LoVo (cell line): Measurements from ENCODE around the gene SORBS2.

Source experiments
- DNase-seq: peaks from one replicate; pipeline ENCODE4 v3.0.0-alpha.2; 2016; ENCODE audit warnings: low spot score

The SORBS2 gene

DNA sequence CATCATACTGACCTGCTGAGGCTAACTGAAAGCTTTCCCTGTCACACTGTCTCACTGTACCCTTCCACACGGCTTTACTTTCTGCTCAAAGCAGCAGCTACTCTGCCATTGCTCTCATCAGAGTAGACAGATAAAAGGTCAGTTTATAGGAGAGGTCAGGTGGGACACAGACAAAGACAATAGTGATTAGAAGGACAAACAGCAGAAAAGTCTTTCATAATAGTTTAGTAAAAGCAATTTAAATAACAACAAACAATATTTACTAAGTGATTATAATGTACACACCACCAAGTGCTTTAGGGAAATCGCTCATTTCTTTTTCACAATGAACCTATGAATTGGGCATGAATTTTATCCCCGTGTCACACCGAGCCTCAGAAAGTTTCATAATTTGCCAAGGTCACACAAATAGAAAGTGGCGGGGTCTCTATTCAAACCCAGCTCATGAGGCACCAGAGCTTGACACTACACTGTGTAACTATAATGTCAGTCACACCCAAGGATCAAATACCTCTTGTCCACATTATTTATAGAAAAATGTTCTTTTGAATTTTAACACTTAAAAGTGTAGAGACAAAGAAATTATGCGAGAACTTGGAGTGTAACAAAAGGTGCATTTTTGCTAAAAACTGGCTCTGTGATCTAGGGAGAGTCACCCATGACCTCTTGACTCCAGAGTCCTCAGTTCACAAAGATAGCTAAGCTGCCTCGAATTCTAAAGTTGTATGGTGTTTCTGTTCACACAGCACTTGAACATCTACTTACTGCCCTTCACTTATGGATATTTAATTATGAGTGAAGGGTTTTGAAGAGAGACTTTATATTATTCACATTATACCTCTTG lies 24.5 kb upstream of the SORBS2 start:
- DNase-seq: no peak

DNA sequence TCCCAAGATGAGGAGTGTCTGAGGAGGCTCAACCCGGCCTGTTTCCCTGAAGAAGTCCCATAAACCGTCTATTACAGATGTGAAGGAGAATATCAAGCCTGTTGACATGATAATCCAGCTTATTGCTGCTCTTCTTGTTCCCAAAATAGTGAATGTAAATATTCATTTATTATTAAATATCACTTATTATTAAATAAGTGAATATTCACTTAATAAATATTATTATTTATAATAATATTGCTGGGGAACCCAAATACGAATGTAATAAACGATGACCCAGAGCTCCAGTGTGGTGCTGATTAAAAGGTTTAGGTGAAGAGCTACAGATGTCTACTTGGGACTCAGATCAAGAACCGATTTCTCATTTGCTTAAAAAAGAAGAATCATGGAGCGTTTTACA lies 23.8 kb upstream of the SORBS2 start:
- DNase-seq: no peak

DNA sequence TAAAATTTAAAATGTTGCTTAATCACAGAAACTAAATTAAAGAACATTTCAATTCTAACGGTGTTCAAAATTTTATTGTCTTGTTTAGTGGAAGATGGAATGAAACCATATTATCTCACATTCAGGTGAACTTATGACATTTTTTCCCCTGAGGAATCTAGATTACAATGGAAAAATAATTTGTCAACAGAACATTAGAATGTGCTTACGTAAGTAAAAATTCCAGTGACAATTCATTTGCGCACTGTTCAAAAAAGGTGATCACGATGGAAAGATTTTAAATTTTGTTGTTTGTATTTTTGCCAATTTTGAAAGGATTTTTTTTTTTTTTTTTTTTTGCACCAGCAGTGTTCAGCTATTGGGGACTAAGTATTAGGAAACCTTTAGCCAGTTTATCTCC lies 23.3 kb upstream of the SORBS2 start:
- no peak for DNase-seq

DNA sequence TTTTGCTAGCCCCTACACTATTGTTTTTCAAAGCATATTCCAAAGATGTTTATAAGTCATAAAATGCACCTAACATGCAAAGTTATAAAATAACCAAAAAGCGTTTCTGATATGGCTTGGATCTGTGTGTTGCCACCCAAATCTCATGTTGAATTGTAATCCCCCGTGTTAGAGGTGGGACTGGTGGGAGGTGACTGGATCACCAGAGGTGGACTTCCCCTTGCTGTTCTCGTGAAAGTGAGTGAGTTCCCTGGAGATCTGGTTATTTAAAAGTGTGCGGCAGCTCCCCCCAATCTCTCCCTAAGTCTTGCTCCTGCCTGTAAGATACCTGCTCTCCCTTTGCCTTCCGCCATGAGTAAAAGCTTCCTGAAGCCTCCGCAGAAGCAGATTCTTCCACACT lies 22.8 kb upstream of the SORBS2 start:
- no peak for DNase-seq

DNA sequence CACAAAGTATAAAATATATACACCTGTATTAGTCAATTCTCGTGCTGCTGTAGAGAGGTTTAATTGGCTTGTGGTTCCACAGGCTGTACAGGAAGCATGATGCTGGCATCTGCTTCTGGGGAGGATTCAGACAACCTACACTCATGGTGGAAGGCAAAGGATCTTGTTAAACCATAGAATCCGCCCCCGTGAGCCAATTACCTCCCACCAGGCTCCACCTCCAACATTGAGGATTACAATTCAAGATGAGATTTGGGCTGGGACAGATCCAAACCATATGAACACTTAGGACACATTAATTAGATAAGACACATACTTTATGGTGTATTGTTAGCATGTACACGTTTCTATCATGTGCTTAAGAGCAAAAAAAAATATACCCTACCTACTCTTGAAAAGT lies 22.1 kb upstream of the SORBS2 start:
- no peak for DNase-seq

DNA sequence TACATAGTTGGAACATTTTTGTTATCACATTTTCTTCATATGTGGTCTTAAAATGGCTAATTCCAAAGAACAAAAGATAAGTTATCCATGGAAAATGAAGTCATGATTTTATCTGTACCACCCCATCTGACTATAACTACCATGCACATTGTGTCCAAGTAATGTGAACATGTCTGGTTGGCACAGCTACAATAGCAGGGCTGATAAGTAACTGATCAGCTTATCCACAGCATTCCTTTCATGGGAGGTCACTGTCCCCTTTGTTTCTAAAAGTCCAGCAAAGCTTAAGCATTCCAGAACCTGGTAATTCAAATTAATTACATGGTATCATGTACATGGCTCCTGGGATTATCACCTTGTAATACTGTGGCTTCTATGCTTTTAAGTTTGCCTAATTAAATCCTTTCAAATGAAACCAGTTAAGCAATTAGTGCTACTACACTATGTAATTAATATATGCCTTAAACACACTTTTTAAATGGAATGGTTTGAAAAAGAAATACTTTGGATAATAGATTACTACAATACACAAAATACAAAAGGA lies 21.1 kb upstream of the SORBS2 start:
- DNase-seq: no peak

DNA sequence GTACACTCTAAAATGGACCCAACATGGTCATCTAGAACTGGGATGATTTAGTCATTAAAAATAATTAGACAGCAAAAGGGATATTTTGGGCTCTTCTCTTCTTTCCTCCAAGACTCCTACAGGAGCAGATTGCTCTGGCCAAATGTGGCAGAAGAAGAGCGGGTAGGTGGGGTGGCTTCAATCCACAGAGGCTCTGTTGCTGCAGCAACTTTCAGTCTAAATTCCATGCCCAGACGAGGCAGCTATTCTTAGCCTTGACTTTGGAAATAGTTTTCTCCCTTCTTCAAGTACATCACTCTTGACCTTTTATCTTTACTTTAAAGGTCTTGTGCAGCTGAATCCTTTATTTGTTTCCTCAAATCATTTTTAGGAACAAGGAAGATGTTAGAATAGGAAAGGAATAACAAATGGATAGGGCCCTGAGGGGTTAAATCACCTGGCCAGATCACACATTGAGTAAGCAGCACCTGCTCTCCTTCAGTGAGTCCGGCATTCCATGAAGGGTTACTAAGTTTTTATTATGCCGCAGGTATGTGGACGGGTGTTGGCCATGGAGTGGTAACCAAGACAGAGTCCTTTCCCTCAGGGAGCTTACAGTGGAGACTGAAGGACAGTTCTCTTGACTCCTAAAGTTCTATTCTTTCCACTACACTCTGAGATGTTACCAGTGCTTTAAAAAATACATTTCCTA lies 19.3 kb upstream of the SORBS2 start:
- no peak for DNase-seq

DNA sequence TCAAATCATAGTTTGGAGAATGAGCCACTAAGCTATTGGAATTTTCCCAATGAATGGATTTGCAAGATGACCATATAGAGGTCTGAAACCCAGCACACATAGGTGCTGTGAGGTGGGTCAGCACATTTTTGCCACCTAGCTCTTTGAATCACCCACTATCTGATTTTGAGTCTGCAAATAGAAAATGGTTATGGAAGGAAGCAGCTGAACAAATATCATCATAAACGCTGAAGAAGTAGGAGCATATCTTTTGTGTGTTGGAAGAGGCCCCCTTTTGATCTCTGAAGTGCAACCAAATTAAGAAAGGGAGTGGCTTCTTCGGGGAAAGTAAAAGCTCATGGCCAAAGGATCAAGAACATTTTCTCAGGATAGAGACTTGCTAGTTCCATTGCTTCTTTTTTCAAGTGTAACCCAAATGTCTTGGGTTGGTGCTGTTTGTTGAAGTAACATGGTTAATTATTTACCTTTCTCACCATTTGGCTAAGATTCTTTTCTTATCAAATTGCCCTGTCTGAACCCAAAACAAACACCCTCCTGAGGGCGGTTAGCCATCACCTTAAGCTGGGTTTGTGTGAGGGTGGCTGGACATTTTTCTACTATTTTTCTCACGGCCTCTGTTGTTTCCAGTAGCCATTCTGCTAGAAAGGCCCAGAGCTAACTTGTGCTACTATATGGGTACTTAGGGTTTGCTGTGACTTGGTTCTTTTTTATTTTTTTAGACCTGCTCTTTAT lies 18.4 kb upstream of the SORBS2 start:
- DNase-seq: no peak

DNA sequence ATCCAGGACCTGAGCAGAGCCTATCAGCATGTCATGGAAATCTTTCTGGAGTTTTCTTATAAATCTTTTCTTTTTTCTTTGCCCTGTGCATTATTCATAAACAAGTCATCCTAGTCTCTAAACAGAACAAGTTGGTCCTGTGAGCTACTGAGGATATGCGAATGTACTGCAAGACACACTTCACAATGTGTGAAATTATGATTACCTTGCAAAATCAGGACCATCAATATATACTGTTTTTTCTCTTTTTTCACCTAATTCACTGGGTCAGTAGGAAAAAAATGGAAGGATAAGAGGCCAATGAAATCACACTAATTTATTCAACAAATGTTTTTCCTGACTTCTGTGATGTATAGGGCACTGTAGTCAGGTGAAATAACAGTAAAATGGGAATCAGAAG lies 14.4 kb upstream of the SORBS2 start:
- DNase-seq: no peak

DNA sequence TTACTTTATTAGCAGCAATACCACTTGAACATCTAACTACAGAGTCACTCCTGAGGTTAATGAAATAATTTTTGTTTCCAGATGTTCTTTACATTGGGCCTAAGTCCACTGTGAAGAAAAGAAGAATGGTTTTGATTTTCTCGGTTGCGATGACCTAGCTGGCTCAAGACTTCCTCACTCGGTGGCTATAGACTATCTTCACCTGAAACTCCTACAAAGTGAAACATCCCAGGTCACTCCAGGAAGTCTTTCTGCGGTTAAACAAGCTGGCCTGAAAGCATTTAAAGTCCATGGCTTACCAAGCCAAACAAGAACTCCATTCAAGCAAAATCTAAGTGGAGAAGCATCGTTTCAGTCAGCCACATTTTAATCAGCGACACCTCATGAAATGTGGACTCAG lies 13.7 kb upstream of the SORBS2 start:
- DNase-seq: no peak

DNA sequence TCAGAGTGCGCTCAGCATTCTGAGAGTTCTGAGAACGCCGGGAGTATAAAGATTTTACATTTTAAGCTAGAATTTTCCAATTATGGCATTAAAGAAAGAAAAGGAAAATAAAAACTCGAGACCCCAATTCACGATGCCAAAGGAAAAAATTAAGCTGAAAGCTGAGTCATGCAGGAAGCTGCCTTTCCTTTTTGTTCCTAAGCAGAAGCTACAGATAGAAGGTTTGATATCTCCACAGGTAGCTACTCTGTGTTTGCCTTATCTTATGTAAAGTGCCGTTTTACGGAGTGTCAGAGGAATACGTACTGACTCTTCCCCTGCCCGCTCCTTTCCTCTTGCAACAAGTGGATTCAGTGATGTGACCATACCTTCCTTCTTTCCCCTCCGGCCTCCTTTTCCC lies 10.8 kb upstream of the SORBS2 start:
- no peak for DNase-seq

DNA sequence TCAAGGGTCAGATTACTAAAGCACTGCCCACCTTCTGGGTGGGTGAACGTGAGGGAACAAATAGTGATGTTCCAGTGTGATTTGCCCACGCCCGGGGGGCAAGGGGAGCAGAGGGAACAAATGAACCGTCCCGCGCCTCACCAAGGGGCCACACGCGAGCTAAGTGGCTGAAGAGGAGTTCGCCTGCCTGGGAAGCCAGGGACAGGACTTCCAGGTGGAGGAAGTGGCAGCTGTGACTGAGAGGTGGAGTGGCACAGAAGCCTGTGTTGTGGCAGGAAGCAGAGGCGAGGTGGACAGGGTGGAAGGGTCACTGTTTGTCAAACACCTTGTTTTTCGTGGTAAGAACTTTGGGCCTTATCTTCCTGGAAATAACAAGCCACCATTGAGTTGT lies 9.0 kb upstream of the SORBS2 start:
- no peak for DNase-seq

DNA sequence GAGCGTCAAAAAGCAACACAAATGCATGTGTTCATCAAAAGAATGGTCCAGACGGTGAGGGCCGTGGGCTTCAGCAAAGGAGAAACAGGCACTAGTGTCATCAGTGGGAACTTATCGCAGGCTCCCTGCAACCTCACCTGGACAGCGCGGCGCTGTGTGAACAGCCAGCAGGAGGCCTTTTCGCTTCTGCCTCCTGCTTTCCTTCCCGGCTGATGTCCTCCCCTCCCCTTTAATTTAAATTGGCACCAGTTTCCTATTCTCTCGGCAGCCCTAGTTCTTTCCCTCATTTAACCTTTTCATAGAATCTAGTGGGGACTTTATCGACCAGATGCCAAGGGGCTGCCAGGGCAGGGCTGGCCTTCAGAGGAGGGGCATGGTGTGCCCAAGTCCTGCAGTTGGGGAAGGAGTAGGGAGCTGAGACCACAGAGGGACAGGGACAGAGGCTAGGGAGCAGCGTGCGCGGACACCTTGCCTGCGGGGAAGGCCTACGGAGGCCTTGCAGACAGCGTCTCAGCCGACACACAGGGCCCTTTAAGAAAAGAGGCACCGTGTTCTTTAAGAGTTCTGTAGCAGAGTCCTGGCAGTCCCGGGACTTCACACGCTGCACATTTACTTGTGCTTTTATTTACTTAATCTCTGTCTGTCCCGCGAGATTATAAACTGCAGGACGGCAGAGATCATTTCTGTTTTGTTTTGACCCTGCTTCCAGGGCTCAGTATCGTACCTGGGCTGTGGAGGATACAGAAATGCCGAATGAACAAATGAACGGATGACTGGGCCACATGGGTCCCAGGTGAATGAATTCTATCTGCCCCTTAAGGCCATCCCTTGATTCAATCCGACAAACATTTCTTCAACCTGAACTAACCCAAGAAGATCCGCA lies 8.4 kb upstream of the SORBS2 start:
- DNase-seq: no peak

DNA sequence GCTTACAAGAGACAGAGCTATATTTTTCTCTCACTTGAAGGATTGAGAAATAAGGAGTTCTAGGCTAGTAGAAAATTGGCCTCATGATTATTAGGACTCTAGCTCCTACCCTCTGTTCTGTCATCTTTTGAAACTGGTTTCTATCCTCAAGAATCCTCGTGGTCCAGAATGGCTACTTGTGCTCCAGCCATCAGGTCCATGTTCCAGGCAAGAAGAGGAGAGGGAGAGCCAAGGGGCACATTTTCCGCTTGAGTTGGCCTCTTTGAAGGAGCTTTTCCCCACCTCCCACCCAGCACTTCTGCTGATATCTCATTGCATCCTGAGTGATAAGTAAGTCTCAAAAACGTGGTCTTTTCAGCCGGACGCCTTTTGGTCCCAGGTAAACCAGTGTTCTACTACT lies 7.2 kb upstream of the SORBS2 start:
- DNase-seq: no peak

DNA sequence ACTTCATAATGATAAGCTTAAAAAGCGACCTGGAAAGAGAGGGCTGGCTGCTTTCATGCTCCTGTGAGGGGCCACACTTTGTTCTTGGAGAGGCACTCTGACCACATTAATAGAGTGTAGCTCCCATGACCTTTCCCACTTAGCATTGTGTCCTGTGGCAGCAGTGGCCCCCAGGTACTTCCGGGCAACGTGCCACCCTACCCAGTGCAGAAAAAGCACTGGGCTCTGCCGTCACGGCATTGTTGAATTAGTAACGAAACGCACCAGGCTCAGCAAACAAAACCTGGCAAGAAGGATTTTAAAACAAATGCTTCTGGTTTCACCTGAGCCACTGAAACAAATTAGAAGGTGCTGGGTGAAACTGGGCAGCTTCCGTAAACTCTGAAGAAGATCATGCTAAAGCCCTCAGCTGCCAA lies 5.4 kb upstream of the SORBS2 start:
- no peak for DNase-seq

DNA sequence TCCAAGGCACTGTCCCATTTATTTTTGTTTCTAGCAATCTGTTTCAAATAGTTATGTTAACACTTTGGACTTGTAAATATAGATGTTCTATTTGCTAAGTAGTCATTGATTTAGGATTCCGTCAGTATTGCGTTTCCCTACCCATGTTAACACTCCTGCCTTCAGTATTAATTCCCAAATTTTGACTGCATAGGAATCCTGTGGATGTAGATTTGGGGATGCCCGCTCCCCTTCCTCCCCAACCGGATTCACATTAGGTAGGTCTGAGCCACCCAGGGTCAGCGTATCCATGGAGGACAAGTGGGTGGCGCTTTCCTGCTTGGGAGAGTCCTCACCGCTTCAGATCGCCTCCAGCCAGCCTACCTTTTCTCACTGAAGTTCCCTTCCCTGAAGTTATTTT lies 1.1 kb upstream of the SORBS2 start:
- no peak for DNase-seq

DNA sequence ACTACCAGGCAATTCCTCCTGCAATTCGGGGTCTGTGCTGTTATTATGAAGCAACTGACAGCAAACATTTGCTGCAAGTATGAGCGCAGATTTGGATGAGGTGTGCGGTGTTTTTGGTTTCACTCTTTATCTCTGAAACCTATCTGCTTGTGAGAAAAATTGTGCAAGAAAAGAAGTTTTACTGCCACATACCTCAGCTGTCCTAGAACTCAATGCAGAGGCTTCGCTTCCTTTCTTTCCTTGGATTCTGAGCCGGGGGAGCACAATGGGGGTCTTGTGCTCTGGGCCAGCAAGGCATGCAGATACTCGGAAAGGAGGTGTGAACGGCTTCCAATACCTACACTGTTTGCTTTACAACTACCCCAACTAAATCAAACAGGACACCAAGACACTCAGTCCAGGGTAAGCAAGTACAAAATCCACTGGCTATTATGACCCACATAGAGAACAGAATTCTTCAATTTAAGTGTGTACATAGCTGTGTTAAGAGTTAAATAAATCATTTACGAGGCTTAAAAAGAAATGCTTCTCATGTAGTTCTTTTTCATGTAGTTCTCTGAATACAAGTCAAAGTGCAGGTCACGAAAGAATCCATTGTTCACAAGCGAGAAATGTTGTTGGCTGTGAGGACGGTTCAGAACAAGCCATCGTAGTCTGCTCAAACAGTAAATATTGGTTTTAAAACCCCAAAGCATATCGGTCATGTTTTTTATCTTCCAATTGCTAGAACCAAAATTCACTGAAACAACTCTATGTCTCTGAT lies 1.1 kb downstream of the SORBS2 start:
- DNase-seq: no peak

DNA sequence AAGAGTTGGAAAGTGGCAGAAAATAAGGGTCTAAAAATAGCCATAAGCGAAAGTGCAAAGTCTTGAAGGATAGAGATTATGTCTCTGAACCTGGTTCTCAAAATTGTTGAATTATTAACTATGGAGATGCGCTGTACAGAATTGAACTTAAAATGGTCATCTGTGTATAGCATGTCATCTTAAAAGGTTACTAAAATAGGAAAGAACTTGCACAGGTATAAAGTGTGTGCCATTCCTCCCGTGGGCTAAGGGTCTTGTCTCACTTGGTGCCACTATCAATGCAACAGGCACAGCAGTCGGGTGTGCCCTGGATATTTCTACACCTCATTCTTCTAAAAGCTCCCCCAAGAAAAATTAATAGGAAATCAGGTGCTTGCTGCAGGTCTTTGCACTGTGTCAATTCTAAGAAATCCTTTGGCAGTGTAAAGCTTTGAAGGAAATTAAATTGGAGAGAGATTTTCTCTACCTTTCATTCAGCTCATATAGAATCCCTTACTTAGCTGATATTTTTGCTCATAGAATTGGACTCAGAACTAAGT lies 2.4 kb downstream of the SORBS2 start:
- DNase-seq: no peak

DNA sequence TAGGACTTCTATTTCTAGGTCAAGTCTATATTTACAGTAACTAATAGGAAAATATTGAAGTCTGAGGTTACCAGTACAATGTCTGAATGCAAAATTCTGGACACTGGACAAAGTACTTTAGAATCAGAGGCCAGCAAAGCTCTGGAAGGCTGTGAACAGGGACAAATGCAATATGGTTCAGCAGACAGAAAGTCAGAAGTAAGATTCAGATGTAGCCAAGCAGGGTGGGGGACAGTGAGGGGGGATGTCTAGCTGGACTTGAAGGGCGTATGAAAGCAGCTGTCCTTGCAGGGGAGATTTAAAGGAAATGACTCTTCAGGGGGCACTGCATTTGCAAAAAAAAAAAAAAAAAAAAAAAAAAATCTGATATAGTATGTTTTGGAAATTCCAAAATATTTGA lies 2.9 kb downstream of the SORBS2 start:
- no peak for DNase-seq

DNA sequence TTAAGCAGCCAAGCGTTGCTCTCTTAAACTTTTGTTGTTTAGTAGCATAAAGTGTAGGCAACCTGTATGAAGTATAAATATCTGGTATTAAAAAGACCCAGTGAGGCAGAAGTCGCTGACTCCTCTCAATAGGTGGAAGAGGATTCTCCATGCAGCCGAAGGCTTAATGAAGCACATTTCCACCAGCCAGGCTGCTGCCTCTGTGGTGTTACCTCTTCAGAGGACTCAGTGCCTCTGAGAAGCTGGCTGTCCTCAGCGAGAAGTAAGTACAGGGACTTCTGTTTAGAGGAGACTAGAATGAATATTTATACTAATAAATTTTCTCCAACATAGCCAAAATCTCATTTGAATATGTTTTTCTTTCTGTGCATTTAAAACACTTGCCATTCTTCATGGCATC lies 6.0 kb downstream of the SORBS2 start:
- DNase-seq: no peak
